ENCODE results near the gene GCK.

The GCK gene

GRCh38 chr7:44227911-44228310 is 38.7 kb upstream of the GCK start:
- DNase-seq (ENCODE audit: low read depth) = no peak
- H3K4me3 ChIP-seq (ENCODE audit: control insufficient read depth, low read depth, low read length) = no peak overlapping the region
- no peak for TF ChIP-seq CTCF (conservative IDR thresholded peaks at IDR 0.05; ENCODE audit: control insufficient read depth, insufficient read depth, low read depth, low read length)

- DNase-seq (ENCODE audit: low read depth) = no peak
Observed at GRCh38 chr7:44226396-44226753, 37.1 kb upstream of the GCK start.

GRCh38 chr7:44225566-44226395 is 36.5 kb upstream of the GCK start:
- no peak for TF ChIP-seq CTCF (conservative IDR thresholded peaks at IDR 0.05; ENCODE audit: control insufficient read depth, insufficient read depth, low read depth, low read length)
- H3K4me3 ChIP-seq (ENCODE audit: control insufficient read depth, low read depth, low read length) = no peak overlapping the region
- DNase-seq (ENCODE audit: low read depth) = no peak

More at GRCh38 chr7:44226396-44226753, 37.1 kb upstream of the GCK start:
- no peak for TF ChIP-seq CTCF (conservative IDR thresholded peaks at IDR 0.05; ENCODE audit: control insufficient read depth, insufficient read depth, low read depth, low read length)
- H3K4me3 ChIP-seq (ENCODE audit: control insufficient read depth, low read depth, low read length) = no peak overlapping the region

GRCh38 chr7:44224974-44225565 is 35.8 kb upstream of the GCK start:
- DNase-seq (ENCODE audit: low read depth) = no peak
- H3K4me3 ChIP-seq (ENCODE audit: control insufficient read depth, low read depth, low read length) = no peak overlapping the region
- TF ChIP-seq CTCF (conservative IDR thresholded peaks at IDR 0.05; ENCODE audit: control insufficient read depth, insufficient read depth, low read depth, low read length) = no peak

GRCh38 chr7:44224080-44224973 is 35.1 kb upstream of the GCK start:
- no peak overlapping the region for H3K4me3 ChIP-seq (ENCODE audit: control insufficient read depth, low read depth, low read length)
- no peak for TF ChIP-seq CTCF (conservative IDR thresholded peaks at IDR 0.05; ENCODE audit: control insufficient read depth, insufficient read depth, low read depth, low read length)
- DNase-seq (ENCODE audit: low read depth) = no peak

- no peak overlapping the region for H3K4me3 ChIP-seq (ENCODE audit: control insufficient read depth, low read depth, low read length)
- DNase-seq (ENCODE audit: low read depth) = no peak
- TF ChIP-seq CTCF (conservative IDR thresholded peaks at IDR 0.05; ENCODE audit: control insufficient read depth, insufficient read depth, low read depth, low read length) = no peak
Observed at GRCh38 chr7:44223362-44224079, 34.3 kb upstream of the GCK start.
